Effector CD8-positive, alpha-beta T cell (primary cell): ENCODE data around the gene SETBP1.

Experiments
- DNase-seq: peaks from one replicate; lab custom pipeline; 2025; lab: John Stamatoyannopoulos, UW

Gene SETBP1

DNA sequence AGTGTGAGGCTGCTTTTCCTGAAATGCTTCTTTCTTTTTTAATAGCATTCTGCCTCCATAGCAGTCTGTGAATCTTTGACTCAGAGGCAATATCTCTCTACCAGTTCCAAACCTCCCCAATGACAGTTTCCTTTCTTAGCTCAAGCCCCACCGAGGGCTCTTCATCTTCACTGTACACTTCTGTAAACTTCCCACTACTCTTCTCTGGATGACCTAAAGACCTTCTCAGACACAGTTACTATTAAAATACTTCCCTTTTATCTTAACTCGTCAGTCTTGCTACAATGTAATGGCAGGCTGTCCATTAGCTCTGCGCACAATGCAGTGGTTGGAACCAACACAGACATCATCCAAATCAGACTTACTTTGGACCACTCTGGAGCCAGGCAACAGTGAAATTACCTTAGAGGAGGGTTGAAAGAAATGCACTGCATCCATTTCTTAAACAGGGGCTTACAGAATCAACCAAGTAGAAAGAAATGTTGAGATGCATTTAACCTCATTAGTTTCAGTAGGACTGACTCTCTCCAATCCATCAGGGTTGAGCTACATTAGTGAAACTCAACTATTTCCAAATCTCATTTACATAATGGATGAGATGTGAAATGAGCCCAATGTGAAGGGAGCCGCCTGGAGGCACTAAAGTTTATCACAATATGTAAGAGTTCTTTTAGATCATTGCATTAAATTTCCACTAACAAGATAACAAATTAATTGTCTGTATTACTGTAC is 343.8 kb downstream of the SETBP1 start:
- no peak for DNase-seq

DNA sequence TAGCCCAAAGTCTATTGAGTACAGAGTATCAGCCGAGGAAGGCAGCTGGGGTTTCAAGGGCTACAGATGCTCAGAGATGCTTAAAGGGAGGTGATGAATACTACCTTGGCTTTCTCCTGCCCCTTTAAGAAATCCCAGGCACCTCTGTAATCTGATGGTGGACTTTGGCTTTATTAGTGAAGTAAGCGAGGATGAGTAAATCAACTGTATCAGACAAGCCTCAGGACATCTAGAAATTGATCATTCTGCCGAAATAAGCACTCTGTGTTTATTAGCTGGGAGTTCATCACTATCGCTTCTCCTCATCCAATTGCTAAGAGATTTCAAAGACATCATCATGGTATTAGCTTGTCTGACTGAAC is 344.4 kb downstream of the SETBP1 start:
- DNase-seq = no peak

DNA sequence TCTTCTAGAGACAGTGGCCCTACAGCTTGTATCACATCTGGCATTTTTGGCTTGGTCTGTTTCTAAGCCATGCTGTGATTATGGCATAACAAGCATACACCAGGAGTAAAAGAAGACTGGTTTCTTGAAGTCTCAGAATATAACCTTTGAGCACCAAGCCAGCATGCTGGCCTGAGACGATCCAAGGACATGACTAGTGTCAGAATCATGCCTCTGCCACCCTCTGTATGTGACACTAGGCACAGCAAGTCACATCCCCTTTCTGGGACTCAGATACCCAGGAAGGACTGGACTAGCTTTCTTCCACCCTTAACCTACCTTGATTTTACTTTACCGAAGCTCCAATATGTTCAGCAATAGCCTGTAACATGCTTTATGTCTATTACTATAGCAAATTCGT is 345.5 kb downstream of the SETBP1 start:
- DNase-seq = no peak

DNA sequence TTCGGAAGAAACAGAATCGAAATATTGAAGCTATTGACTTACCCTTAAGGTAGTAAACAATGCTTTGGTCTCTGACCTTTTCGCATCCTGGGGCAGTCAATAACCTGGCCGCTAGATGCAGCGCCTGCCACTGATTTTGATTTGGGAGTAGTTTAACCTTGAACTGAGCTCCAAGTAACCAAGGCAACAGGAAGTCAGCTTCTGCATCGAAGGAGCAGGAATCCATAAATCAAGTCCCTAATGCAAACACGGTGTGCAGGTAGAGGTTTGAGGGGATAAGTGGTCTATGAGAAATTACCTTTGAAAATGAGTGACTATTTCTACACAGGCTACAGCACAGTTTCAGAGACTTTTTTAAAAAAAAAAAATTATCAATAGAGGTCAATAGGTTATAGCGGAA is 353.5 kb downstream of the SETBP1 start:
- DNase-seq = no peak

DNA sequence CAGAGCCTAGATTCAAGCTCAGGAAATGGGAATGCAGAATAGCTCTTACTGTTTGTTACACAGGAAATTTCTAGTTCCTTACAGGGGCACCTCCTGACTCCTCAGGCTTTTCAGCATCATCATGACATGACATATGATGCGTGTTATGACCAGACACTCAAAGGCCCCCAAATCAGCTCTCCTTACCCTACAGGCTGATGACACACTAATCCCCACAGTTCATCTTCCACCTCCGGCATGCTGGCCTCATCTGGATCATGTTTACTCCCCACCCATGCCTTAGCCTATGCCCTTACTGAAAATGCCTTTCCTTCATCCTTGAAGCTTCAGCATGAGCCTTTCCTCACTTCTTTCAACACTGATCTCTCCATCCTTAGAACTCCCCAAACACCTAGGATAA is 356.9 kb downstream of the SETBP1 start:
- DNase-seq = no peak

DNA sequence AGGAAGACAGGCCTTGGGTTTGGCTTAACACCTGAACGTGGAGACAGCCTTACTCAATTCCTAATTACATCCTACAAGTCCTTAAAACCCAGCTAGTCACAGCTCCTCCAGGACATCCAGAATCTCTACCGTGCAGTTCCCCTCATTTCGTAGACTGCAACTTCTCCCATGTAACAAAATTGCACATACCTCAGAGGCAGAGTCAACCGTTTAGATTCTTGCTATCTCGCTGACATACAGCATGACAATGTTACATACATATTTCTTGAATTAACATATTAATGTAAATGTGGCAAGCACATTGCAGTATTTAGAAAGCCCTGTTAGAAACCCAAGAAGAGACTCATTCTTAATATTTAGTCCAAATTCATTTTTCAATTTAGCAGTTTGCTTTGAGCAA is 358.7 kb downstream of the SETBP1 start:
- no peak for DNase-seq

DNA sequence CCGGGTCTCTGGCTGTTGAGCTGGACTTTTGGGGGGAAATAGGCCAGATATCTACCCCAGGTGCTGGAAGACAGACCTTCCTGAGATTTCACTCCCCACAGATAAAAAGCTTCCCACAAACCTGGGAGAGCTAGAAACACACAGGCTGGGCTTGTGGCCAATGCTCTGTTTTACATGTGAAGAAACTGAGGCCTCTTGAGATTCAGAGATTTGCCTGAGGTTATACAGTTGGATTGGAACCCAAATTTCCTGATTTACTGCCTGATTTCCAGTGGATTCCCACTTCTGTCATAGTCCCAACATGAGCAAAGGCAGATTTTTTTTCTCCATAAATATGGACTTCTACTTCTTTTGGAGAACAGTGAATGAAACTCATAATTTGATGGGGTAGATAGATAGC is 360.2 kb downstream of the SETBP1 start:
- DNase-seq = no peak

DNA sequence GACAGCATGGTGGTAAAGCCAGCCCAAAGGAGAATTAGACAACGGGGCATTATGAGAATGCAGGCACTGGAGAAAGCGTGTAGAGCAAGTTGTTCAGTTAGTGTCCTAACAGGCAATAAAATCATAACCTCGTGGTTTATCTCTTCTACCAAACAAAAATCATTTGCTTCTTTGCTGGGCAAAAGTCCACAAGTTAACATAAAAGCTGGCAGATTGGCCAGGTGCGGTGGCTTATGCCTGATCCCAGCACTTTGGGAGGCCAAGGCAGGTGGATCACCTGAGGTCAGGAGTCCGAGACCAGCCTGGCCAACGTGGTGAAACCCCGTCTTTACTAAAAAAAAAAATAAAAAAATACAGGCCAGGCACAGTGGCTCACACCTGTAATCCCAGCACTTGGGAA is 364.1 kb downstream of the SETBP1 start:
- no peak for DNase-seq

DNA sequence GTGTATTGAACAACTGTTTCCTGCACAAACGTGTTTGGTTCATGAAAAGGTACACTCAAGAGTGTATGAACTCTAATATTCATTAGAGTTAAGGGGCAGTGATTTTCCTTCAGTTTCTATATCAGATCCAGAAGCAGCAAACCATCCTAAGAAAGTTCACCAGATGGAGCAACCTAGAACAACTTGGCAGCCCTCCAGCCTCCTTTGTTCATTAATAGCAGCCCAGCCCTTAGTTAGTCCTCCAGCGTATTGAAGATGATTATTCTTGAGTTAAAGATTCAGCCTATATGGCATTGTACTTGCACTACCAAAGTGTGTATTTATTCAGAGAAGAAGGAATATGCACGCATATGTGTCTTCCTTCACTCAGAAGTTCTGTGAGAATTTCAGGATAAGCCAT is 365.5 kb downstream of the SETBP1 start:
- no peak for DNase-seq

DNA sequence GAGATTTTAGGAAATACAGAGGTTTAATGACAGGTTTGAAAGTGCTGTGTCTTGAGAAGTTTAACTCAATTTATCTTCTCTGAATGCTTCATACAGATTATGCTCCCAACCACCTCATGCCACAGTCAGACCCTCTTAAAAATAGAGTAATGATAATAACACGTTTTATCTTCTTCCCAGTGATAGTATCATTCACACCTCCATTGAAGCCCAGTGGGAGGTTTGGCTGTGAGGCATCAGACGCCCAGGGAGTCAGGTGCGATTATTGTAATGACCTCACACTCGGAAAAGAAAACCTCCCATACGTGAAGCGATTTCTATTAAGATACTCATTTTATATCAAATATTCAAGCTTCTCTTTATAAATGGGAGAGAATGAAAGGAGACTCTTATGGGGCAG is 366.3 kb downstream of the SETBP1 start:
- no peak for DNase-seq

DNA sequence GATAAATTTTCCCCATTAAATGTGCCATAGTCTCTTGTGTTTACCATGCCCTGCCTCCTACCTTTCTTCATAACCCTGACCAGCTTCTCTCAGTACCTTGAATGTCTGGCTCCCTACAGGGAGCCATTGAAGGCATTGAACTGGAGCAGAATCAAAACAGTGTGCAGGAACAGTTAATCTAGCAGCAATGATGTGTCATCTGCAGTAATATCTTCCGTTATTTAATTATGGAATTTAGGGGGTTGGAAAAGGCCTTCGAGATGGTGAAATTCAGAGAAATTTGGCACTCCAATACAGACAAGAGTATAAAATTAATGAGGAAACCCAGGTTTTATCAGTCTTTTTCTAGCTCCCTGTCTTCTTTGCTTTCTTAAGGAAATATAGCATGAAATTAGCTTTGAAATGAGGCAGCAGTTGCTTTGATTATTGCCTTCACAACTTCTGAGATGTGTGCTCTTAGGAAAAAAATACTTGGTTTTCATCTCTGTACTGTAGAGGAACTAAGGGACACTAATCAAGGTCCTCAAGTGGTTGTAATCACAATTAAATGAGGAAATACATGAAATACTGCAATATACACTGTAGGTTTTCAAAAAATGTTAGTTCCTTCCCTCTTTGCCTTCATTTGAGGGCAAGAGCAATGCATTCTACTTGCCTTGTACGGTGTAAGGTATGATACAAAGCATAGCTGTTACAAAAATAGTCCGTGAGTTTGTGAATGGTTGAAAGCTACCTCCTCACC is 369.1 kb downstream of the SETBP1 start:
- no peak for DNase-seq

DNA sequence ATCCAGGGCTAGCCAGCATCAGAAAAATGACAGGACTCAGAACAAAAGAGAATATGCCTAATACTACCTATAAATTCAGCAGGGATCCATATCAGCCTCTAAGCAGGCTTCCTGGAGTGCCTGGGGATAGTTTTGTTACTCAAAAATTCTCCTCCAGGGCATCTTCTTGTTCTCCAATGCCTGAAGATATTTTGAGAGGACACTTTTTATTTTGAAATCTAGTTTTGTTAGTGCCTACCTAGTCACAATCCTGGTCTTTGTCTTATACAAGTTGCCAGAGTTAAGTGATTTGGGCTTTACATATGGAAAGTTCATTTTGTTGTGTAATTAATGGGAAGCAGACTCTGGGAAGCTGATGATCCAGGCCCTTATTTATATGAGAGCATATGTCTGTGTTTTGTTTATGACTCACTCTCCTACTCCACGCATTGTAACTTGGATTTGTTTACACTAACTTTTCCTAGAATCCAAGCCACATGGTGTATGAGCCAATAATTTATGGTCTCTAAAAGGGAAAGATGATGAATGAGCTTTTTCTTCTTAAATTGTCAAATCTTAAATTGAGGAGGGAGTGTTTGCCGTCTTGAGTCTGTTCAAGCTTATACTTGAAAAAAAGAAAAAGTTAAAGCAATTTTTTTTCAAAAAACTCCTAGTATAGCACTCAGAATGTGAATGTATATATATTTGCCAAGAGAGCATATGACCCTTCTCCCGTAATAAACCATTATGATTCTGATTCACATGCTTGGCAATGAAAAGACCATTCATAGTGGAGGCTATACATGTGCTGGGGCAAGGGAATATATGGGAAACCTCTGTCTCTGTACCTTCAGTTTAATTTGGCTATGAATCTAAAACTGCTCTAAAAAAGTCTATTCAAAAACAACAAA is 370.3 kb downstream of the SETBP1 start:
- no peak for DNase-seq

DNA sequence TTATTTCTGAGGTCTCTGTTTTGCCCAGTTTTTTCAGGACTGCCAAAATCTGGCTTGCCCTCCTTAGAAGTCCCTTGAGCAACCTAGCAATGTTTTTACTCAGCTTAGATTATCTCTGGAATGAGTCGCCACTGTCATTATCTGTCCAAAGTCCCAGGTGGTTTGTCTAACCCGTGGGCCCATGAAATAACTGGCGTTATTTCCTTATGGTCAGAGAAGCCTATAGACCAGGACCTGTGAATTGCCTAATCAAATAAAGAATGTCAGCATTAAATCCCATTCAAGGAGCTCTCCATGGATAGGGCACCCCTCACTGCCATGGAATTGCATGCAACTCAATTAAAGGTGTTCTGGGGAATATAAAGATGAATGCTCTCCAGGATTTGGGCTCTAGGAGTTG is 373.9 kb downstream of the SETBP1 start:
- DNase-seq = no peak

DNA sequence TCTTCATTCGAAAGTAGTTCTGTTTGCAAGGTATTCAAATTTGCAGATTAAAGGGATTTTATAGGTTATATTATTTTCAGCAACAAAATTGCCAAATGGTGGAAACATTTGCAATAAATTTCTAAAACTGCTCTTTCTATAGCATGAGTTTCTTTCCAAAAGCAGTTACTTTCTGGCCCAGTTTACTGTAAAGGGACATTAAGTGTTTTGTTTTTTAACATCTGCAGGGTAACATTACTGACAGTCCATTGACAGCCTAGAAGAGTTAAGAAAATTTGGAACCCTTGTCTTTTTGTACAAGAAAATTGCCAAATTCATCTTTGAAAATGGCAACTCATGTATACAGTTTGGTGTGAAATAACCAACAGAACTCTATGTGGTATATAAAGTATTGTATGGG is 375.1 kb downstream of the SETBP1 start:
- DNase-seq = no peak

DNA sequence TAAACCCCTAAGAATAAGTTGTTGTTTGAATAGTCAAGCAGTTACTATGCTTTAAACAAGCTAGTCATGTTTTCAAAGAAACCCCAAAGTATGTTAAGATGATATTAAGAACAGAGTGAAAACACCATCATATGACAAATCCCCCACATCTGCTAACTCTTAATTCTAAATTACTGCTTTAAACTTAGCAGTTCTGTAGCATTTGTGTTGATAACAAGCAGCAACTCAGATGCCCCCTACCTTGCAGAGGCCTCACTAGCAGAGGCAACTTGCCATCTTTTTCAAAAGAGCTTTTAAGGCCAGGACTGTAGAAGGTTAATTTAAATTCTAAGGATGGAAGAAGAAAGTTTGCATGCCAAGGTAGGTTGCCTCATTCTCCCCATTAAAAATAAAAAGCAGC is 376.2 kb downstream of the SETBP1 start:
- DNase-seq = no peak

DNA sequence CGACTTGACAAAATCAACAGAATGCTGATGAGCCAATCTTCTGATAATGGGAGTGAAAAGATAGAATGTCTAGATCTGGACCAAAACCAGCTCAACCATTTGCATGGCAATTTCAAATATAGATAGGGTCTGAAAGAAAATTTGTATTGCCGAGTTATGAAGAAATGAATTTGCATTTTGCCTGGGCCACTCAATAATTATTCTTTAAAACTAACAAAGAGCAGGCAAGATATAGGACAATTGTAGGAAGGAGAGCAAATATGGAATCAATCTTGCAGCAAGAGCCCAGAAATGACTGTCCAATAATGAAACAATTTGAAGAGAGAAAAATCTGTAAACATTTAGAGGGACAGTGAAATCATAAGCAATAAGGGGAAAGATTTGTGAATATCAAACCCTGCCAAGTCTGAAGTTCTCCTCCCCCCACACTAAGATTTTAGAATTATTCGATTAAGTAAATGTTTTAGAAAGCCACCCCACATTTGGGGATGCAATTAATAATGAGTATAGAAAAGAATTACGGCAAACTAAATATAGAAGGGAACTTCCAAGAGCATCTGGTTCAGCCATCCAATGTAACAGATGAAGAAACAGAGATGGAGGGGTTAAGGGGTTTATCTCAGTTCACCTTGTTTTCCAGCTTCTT is 377.4 kb downstream of the SETBP1 start:
- DNase-seq = no peak

DNA sequence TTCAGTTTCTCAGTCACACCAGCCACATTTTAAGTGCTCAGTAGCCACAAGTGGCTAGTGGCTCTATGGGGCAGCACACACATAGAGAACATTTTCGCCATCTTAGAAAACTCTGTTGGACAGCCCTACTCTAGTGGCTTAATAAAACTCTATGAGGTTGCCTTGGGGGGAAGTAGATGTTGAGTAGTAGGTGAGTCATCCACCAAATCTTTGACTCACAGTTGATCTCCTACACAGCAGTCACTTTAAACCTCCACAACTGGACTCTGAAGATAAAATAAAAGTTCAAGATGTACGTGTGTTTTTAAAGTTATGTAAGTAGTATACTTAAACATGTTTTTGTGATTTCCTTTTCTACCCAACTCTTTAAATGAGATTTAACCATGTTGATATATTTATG is 379.0 kb downstream of the SETBP1 start:
- no peak for DNase-seq

DNA sequence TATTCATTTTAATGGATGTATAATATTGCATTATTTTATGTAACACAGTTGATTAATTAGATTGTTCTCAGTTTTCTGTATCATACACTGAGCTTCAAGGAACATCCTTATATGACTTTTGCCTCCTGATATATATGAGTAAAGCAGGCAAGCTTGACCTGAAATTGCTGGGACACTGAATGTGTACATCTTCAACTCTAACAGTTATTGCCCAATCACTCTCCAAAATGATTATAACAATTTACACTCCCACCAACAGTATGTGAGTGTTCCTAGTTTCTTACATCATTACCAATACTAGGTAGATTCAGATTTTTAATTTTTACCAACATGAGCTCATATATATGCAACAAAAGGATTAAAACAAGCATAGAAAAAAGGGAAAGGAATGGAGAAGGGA is 379.4 kb downstream of the SETBP1 start:
- no peak for DNase-seq

DNA sequence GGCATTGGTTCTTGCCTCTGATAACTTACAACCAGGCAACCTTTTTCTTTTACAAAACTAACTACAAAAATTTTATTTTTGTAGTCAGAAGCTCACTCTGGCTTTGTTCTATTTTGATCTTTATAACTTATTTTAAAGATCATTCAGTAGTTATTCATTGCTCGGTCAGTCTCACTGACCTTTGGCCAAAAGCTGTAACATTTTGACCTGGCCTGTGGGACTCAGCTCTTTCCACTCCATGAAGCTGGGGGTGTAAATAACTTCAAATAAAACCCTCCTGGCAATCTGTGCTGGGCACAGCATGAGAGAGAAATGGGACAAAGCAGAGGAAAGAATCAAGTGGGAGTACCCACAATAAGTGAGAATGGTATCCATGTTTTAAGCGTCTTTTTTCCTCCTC is 380.7 kb downstream of the SETBP1 start:
- no peak for DNase-seq

DNA sequence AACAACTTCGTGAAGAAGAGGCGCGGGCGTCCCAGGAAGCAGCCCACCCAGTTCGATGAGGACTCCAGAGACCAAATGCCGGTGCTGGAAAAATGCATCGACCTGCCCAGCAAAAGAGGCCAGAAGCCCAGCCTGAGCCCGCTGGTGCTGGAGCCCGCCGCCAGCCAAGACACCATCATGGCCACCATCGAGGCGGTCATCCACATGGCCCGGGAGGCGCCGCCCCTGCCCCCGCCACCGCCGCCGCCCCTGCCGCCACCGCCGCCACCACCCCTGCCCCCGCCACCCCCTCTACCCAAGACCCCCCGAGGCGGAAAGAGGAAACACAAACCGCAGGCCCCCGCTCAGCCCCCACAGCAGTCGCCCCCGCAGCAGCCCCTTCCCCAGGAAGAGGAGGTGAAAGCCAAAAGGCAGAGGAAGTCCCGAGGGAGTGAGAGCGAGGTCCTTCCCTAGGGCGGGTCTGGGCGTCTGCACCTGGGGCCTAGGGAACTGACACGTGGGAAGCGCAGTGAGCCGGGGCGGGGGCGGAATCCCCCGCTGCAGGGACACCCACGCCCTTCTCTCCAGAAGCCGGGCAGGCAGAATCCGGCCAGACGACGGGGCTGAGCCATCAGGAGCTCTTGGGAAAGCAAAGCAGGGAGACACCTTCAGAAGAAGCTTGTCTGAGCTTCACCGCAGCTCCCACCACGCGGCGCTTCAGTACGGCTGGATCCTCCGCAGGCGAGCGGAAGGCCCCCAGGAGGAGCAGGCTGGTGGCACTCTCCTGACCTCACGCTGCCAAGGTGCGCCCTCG is 382.8 kb downstream of the SETBP1 start:
- DNase-seq = no peak

DNA sequence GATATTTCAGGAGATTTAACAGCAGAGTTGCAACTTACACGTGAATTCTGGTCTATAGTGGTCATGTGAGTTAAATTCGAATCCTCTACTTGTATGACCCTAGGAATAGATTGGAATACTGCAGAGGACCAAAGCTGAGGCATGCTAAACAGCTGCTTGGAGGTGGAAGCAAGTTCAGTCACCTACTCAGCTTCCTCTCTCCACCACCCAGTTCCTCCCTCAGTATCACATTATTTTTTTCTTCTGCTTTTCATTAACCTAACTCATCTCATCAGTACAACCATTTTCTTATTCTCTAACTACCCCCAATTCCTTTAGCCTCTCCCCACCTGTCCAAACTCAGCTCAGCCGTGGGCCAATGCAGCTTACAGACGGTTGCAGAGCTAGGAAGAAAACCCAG is 385.5 kb downstream of the SETBP1 start:
- DNase-seq = no peak

DNA sequence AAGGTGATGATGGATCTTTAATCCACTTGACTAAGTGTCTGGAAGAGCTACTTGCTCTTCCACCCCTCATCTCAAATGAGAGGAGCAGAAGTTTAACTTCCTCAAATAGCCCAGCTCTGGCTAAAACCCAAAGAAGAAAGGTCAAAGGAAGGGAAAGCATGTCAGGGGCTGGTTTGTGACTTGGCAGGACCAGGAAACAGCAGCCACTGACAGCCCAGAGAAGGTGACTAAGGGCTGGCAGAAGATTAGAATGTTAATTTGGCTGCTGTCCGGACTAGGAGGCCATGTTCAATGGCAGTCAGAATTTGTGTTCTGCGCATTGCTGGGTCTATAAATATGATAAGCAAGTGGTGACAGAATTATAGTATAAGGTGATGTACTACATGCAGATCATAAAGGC is 386.2 kb downstream of the SETBP1 start:
- DNase-seq = no peak
